Upper lobe of left lung (tissue), 6 donors: Measurements from ENCODE around the gene NHSL2. TPM values are rescaled to one million over a fixed set of nuclear protein-coding genes. Genes with fewer than 3 reads are reported as not detected.

ENCODE experiments used
- ATAC-seq, 2 donors: fragments of 200-7000 bp; cut with Tn5 transposase; one replicate each; pipeline ENCODE4 v1.9.1; 2022; ENCODE audit warnings: mild to moderate bottlenecking in 2 of 2, moderate library complexity in 2 of 2; ENCODE audit not compliant: low FRiP score in 2 of 2
- DNase-seq, 2 donors: peaks; one replicate each; pipeline ENCODE4 v3.0.0-alpha.2; 2019 to 2020
- H3K27ac ChIP-seq, 4 donors: fragments of 200-600 bp; sonication (generic); one replicate each; pipeline ENCODE4 v1.5.1; 2016 to 2019
- H3K27me3 ChIP-seq, 4 donors: fragments of 200-600 bp; sonication (generic); one replicate each; pipeline ENCODE4 v1.5.1; 2017 to 2019
- H3K36me3 ChIP-seq, 4 donors: fragments of 200-600 bp; sonication (generic); one replicate each; pipeline ENCODE4 v1.5.1; 2016 to 2019
- H3K4me1 ChIP-seq, 4 donors: fragments of 200-600 bp; sonication (generic); one replicate each; pipeline ENCODE4 v1.5.1; 2018 to 2019
- H3K4me3 ChIP-seq, 4 donors: fragments of 200-600 bp; sonication (generic); one replicate each; pipeline ENCODE4 v1.5.1; 2017 to 2019; ENCODE audit warnings: mild to moderate bottlenecking in 2 of 4, moderate library complexity in 1 of 4
- H3K9me3 ChIP-seq, 4 donors: fragments of 200-600 bp; sonication (generic); one replicate each; pipeline ENCODE4 v1.5.1; 2018 to 2019
- CTCF ChIP-seq, 6 experiments: fragments of 450-650 bp in 4 of 6; fragments of 200-600 bp in 2 of 6; sonication (generic) in 2 of 6; IDR thresholded peaks; one replicate each; pipeline ENCODE4 v1.5.1; 2016 to 2019; ENCODE audit warnings: antibody characterized with exemption in 6 of 6
- EP300 ChIP-seq, 4 donors: sonication (generic); formaldehyde crosslinking; IDR thresholded peaks; one replicate each; pipeline ENCODE4 v1.5.1; 2017; ENCODE audit warnings: antibody characterized with exemption in 4 of 4, control low read depth in 2 of 4
- POLR2A ChIP-seq, 4 donors: fragments of 450-650 bp; IDR thresholded peaks; one replicate each; pipeline ENCODE4 v1.5.1; 2016 to 2017; ENCODE audit warnings: antibody characterized with exemption in 4 of 4, mild to moderate bottlenecking in 2 of 4
- POLR2AphosphoS5 ChIP-seq, 2 donors: sonication (generic); formaldehyde crosslinking; IDR thresholded peaks; one replicate each; pipeline ENCODE4 v1.5.1; 2017; ENCODE audit warnings: antibody characterized with exemption in 2 of 2
- WGBS, 2 donors: methylation state at CpG; one replicate each; pipeline ENCODE4 v1.1.5; 2017 to 2018; 5-methylcytosine and 5-hydroxymethylcytosine counted together
- total RNA-seq, 6 donors: library from RNA; depleted of rRNA in 4 of 6; stranded (reverse); fragments of >200 nt in 4 of 6; gene quantifications; one replicate each; pipeline versions ENCODE4 v1.1.0 to v1.2.1, GENCODE V29; 2016 to 2021
- donor health status: DM: no; HTN: no; CAD: no; lungs with moderate emphysema.
- donor health status: DM: no; HTN: yes; CAD: no; lungs with severe emphysema.

NHSL2 gene
- total RNA-seq, 6 donors from 2014 or later: 5.8 to 18.3 (median 9.9) TPM

GRCh38 chrX:72089254-72089653 lies 178.6 kb downstream of the NHSL2 start:
- no peak for DNase-seq
- TF ChIP-seq POLR2A (IDR thresholded peaks at IDR 0.05) (no peak), CTCF (IDR thresholded peaks at IDR 0.05) (no peak), POLR2AphosphoS5 (IDR thresholded peaks at IDR 0.05) (no peak), EP300 (IDR thresholded peaks at IDR 0.05) (no peak)
- Histone ChIP-seq H3K27ac (no peak overlapping the region), H3K36me3 (no peaks in the 10 kb centered on the region), H3K4me1 (no peaks in the 10 kb centered on the region), H3K4me3 (no peak overlapping the region), H3K27me3 (no peaks in the 10 kb centered on the region), H3K9me3 (no peaks in the 10 kb centered on the region)
- no peak for ATAC-seq
- WGBS, 2 donors: 68 to 78% methylated on average over 3 of the region's 3 CpGs

- Histone ChIP-seq H3K27ac (no peak overlapping the region), H3K27me3 (no peaks in the 10 kb centered on the region), H3K4me3 (no peak overlapping the region), H3K36me3 (no peaks in the 10 kb centered on the region), H3K4me1 (peaks cover 0 to 1% (median 0%) of the 10 kb centered on the region in 4 donors), H3K9me3 (no peaks in the 10 kb centered on the region)
- DNase-seq (peak in 1 of 2 donors; percentile 40), ATAC-seq (peak; percentile 28 to 49)
- 11 to 39% methylated on average over 3 to 4 of the region's 4 CpGs for WGBS, 2 donors
- TF ChIP-seq CTCF (IDR thresholded peaks at IDR 0.05) (no peak), EP300 (IDR thresholded peaks at IDR 0.05) (no peak), POLR2AphosphoS5 (IDR thresholded peaks at IDR 0.05) (no peak), POLR2A (IDR thresholded peaks at IDR 0.05) (no peak)
These were observed 184.2 kb downstream of the NHSL2 start for GRCh38 chrX:72094894-72095293.

GRCh38 chrX:72095370-72095769 lies 184.7 kb downstream of the NHSL2 start:
- peaks cover 0 to 6% (median 3%) of the 10 kb centered on the region in 4 donors for H3K4me1 ChIP-seq
- no peaks in the 10 kb centered on the region for H3K27me3 ChIP-seq
- H3K4me3 ChIP-seq: no peak overlapping the region
- H3K36me3 ChIP-seq: no peaks in the 10 kb centered on the region
- ATAC-seq (peak in 1 of 2 donors; percentile 19), DNase-seq (no peak)
- no peaks in the 10 kb centered on the region for H3K9me3 ChIP-seq
- H3K27ac ChIP-seq: peak overlapping the region in 1 of 4 donors; percentile 27
- no peak for TF ChIP-seq CTCF (IDR thresholded peaks at IDR 0.05)
- TF ChIP-seq POLR2AphosphoS5 (IDR thresholded peaks at IDR 0.05): no peak
- no peak for TF ChIP-seq EP300 (IDR thresholded peaks at IDR 0.05)
- TF ChIP-seq POLR2A (IDR thresholded peaks at IDR 0.05): no peak
- WGBS, 2 donors: 59% methylated on average over 2 of the region's 2 CpGs; no CpG with 5 or more reads in 1 of the 2 donors

- ATAC-seq: peak in 1 of 2 donors; percentile 41
- TF ChIP-seq CTCF (IDR thresholded peaks at IDR 0.05) (no peak), POLR2AphosphoS5 (IDR thresholded peaks at IDR 0.05) (no peak), EP300 (IDR thresholded peaks at IDR 0.05) (no peak), POLR2A (IDR thresholded peaks at IDR 0.05) (no peak)
- no peaks in the 10 kb centered on the region for H3K27me3 ChIP-seq
- H3K36me3 ChIP-seq: no peaks in the 10 kb centered on the region
- 54 to 57% methylated on average over 3 of the region's 3 CpGs for WGBS, 2 donors
- no peak overlapping the region for H3K4me3 ChIP-seq
- DNase-seq: no peak
- H3K9me3 ChIP-seq: no peaks in the 10 kb centered on the region
- H3K4me1 ChIP-seq: peaks cover 4 to 16% (median 8%) of the 10 kb centered on the region in 4 donors
- H3K27ac ChIP-seq: peak overlapping the region in 1 of 4 donors; percentile 58
These were observed 186.5 kb downstream of the NHSL2 start for GRCh38 chrX:72097098-72097497.
